Esophagus squamous epithelium (tissue), 5 donors: ENCODE measurements around the gene SERPINA12. TPM values are rescaled to one million over a fixed set of nuclear protein-coding genes. Genes with fewer than 3 reads are reported as not detected.

Experiments
- DNase-seq: peaks from one replicate; lab custom pipeline; 2025; lab: John Stamatoyannopoulos, UW
- H3K27ac ChIP-seq, 4 donors: fragments of 200-600 bp; sonication (generic); one replicate each; pipeline ENCODE4 v1.5.1; 2016 to 2019; ENCODE audit warnings: mild to moderate bottlenecking in 1 of 4
- H3K27me3 ChIP-seq, 4 donors: fragments of 200-600 bp; sonication (generic); 1 replicate in 3 of 4; 2 replicates in 1 of 4; pipeline versions ENCODE4 v1.5.1 to v1.6.0; 2017 to 2021; ENCODE audit warnings: antibody characterized with exemption in 1 of 4
- H3K36me3 ChIP-seq, 3 donors: fragments of 200-600 bp; sonication (generic); one replicate each; pipeline ENCODE4 v1.5.1; 2016 to 2019
- H3K4me1 ChIP-seq, 3 donors: fragments of 200-600 bp; sonication (generic); one replicate each; pipeline ENCODE4 v1.5.1; 2017 to 2019
- H3K4me3 ChIP-seq, 4 donors: fragments of 200-600 bp; sonication (generic); 1 replicate in 3 of 4; 2 replicates in 1 of 4; pipeline ENCODE4 v1.5.1; 2016 to 2019; ENCODE audit warnings: mild to moderate bottlenecking in 2 of 4, moderate library complexity in 1 of 4
- H3K9me3 ChIP-seq, 3 donors: fragments of 200-600 bp; sonication (generic); one replicate each; pipeline ENCODE4 v1.5.1; 2016 to 2019
- POLR2A ChIP-seq, 4 donors: fragments of 450-650 bp; IDR thresholded peaks; one replicate each; pipeline ENCODE4 v1.6.1; 2017; ENCODE audit warnings: antibody characterized with exemption in 4 of 4, mild to moderate bottlenecking in 4 of 4, moderate library complexity in 3 of 4
- WGBS, 2 donors: methylation state at CpG; one replicate each; pipeline ENCODE4 v1.1.5; 2018; 5-methylcytosine and 5-hydroxymethylcytosine counted together
- intact Hi-C: fragments of 100-400 bp; cut with DNase I; formaldehyde crosslinking; loops from one replicate; pipeline ENCODE4 v1.15.0; 2022
- total RNA-seq, 4 donors: library from RNA; depleted of rRNA; stranded (reverse); fragments of >200 nt; gene quantifications; one replicate each; pipeline ENCODE4 v1.1.0, GENCODE V29; 2016
- TF ChIP-seq, protein P1 (sequence below), 6 experiments: fragments of 450-650 bp in 4 of 6; fragments of 200-600 bp in 2 of 6; sonication (generic) in 2 of 6; IDR thresholded peaks; one replicate each; pipeline ENCODE4 v1.5.1; 2016 to 2019; ENCODE audit warnings: antibody characterized with exemption in 6 of 6, mild to moderate bottlenecking in 4 of 6, moderate library complexity in 4 of 6
- donor health status: DM: yes; HTN: yes; CAD: no.

SERPINA12 gene
- total RNA-seq, 4 donors from 2014 or later = not detected

GRCh38 chr14:94473666-94474410, 35.4 kb downstream of the SERPINA12 start:
- no peak for DNase-seq
- peaks cover 0 to 6% (median 1%) of the 10 kb centered on the region in 3 donors for H3K9me3 ChIP-seq
- H3K27ac ChIP-seq = no peak overlapping the region
- peaks cover 0 to 14% (median 0%) of the 10 kb centered on the region in 4 donors for H3K27me3 ChIP-seq
- 64 to 80% methylated on average over 12 to 15 of the region's 16 CpGs for WGBS, 2 donors
- no peak overlapping the region for H3K4me3 ChIP-seq
- no peaks in the 10 kb centered on the region for H3K4me1 ChIP-seq
- TF ChIP-seq, protein P1, sequence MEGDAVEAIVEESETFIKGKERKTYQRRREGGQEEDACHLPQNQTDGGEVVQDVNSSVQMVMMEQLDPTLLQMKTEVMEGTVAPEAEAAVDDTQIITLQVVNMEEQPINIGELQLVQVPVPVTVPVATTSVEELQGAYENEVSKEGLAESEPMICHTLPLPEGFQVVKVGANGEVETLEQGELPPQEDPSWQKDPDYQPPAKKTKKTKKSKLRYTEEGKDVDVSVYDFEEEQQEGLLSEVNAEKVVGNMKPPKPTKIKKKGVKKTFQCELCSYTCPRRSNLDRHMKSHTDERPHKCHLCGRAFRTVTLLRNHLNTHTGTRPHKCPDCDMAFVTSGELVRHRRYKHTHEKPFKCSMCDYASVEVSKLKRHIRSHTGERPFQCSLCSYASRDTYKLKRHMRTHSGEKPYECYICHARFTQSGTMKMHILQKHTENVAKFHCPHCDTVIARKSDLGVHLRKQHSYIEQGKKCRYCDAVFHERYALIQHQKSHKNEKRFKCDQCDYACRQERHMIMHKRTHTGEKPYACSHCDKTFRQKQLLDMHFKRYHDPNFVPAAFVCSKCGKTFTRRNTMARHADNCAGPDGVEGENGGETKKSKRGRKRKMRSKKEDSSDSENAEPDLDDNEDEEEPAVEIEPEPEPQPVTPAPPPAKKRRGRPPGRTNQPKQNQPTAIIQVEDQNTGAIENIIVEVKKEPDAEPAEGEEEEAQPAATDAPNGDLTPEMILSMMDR (IDR thresholded peaks at IDR 0.05) = no peak
- TF ChIP-seq POLR2A (IDR thresholded peaks at IDR 0.05) = no peak
- no peaks in the 10 kb centered on the region for H3K36me3 ChIP-seq
- intact Hi-C loops = no loop called here

- Histone ChIP-seq H3K27ac (no peak overlapping the region), H3K4me1 (no peaks in the 10 kb centered on the region), H3K9me3 (no peaks in the 10 kb centered on the region), H3K4me3 (no peak overlapping the region), H3K36me3 (no peaks in the 10 kb centered on the region), H3K27me3 (peaks cover 0 to 14% (median 0%) of the 10 kb centered on the region in 4 donors)
- intact Hi-C loops = no loop called here
- no peak for DNase-seq
- no peak for TF ChIP-seq POLR2A (IDR thresholded peaks at IDR 0.05)
- TF ChIP-seq, protein P1 (IDR thresholded peaks at IDR 0.05) = no peak
- WGBS, 2 donors = 66 to 75% methylated on average over 3 to 4 of the region's 4 CpGs
Observed at GRCh38 chr14:94472842-94473241, 36.4 kb downstream of the SERPINA12 start.

- TF ChIP-seq, protein P1 (IDR thresholded peaks at IDR 0.05) = no peak
- TF ChIP-seq POLR2A (IDR thresholded peaks at IDR 0.05) = no peak
- Histone ChIP-seq H3K4me3 (no peak overlapping the region), H3K27ac (no peak overlapping the region), H3K9me3 (no peaks in the 10 kb centered on the region), H3K27me3 (peaks cover 0 to 14% (median 0%) of the 10 kb centered on the region in 4 donors), H3K36me3 (no peaks in the 10 kb centered on the region), H3K4me1 (no peaks in the 10 kb centered on the region)
- intact Hi-C loops = no loop called here
- DNase-seq = no peak
- WGBS, 2 donors = 89 to 94% methylated on average over 2 of the region's 2 CpGs
Observed at GRCh38 chr14:94471045-94471444, 38.2 kb downstream of the SERPINA12 start.

DNA sequence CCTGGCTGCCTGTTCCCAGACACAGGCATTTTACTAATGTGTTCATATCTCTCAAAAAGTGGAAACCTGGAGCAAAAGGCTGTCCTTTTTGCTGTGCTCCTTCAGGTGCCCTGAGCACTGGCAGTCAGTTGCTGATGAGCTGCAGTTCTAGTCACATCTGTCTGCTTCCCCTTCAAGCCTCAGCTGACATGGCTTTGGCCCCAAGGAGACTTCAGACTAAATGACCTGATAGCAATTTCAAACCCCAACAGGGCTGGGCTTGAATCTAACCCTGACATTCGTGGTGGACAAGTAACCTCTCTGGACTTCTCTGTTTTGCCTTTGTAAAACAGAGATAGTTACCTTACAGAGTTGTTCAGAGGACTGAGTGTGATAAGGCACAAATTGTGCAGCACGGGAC, 39.0 kb downstream of the SERPINA12 start:
- peaks cover 0 to 6% (median 0%) of the 10 kb centered on the region in 3 donors for H3K9me3 ChIP-seq
- intact Hi-C loops = no loop called here
- H3K4me1 ChIP-seq = no peaks in the 10 kb centered on the region
- 18 to 48% methylated on average over 2 of the region's 2 CpGs for WGBS, 2 donors
- DNase-seq = no peak
- no peaks in the 10 kb centered on the region for H3K36me3 ChIP-seq
- TF ChIP-seq, protein P1 (IDR thresholded peaks at IDR 0.05) = no peak
- no peak for TF ChIP-seq POLR2A (IDR thresholded peaks at IDR 0.05)
- H3K27me3 ChIP-seq = peaks cover 0 to 14% (median 0%) of the 10 kb centered on the region in 4 donors
- no peak overlapping the region for H3K4me3 ChIP-seq
- no peak overlapping the region for H3K27ac ChIP-seq

GRCh38 chr14:94469261-94469660, 40.0 kb downstream of the SERPINA12 start:
- DNase-seq = no peak
- Histone ChIP-seq H3K36me3 (no peaks in the 10 kb centered on the region), H3K27ac (no peak overlapping the region), H3K4me3 (no peak overlapping the region), H3K27me3 (peaks cover 0 to 14% (median 0%) of the 10 kb centered on the region in 4 donors), H3K9me3 (peaks cover 0 to 16% (median 5%) of the 10 kb centered on the region in 3 donors), H3K4me1 (no peaks in the 10 kb centered on the region)
- WGBS, 2 donors = 57 to 86% methylated on average over 1 to 3 of the region's 3 CpGs
- intact Hi-C loops = no loop called here
- TF ChIP-seq POLR2A (IDR thresholded peaks at IDR 0.05) = no peak
- TF ChIP-seq, protein P1 (IDR thresholded peaks at IDR 0.05) = no peak
